DMS153 treated with DMSO at 0.1 percent for 48 hours (cell line): ENCODE measurements around the gene PKNOX1.
"Not testable (repeated sequence)": the region's sequence is repeated elsewhere in the genome, so short reads cannot be mapped to it uniquely, and the experiment has no call there.

Source experiments
- DNase-seq: peaks from one replicate; lab custom pipeline; 2025; ENCODE audit not compliant: unreplicated experiment; lab: John Stamatoyannopoulos, UW

The PKNOX1 gene

DNA sequence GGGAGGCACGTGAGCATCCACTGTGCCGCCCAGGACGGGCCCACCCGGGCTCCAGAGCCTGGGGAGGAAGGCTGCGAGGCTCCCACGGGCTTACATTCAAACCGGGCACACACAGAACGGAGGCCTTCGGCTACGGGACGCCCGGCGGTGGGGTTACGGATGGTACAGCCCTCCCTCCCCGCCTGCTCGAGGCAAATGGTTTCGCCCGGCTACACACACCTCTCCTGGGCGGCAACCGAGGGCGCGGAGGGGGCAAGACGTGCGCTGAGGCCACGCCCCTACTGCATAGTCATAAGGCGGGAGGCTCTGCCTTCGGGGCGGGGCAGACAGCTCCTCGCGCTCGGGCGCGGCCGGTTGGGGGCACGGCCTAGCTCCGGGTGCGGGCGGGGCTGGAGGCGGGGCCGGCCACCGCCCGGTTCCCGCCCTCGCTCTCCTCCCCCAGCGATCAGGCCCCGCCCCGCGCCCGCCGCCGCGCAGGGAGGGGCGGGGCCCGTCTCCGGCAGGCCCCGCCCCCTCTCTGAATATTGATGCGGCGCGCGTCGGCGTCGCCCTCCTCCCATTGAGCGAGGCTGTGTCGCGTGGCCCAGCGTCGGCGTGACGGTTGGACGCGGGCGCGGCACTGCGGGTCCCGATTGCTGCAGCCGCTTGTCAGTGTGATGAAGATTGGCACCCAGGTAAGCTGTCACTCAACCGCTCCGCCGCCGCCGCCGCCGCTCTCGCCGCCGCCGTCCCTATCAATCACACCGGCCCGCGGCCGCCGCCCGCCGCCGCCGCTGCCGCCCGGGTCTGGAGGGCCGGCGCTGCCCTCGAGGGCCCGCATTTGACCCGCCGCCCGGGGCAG lies at the start of gene PKNOX1:
Gene PKNOX1, plus strand, starts transcription at position 572 of the 841 bp plus-strand sequence. CDS start 29,820 bp downstream, outside the sequence.
- peak; percentile 98 for DNase-seq

GRCh38 chr21:42925114-42925926 lies 49.0 kb upstream of the PKNOX1 start, which contains the start of gene ERVH48-1:
Gene ERVH48-1, minus strand, starts transcription at chr21:42925630. Its CDS starts 6,624 bp downstream, at chr21:42919006.
- DNase-seq: no peak

DNA sequence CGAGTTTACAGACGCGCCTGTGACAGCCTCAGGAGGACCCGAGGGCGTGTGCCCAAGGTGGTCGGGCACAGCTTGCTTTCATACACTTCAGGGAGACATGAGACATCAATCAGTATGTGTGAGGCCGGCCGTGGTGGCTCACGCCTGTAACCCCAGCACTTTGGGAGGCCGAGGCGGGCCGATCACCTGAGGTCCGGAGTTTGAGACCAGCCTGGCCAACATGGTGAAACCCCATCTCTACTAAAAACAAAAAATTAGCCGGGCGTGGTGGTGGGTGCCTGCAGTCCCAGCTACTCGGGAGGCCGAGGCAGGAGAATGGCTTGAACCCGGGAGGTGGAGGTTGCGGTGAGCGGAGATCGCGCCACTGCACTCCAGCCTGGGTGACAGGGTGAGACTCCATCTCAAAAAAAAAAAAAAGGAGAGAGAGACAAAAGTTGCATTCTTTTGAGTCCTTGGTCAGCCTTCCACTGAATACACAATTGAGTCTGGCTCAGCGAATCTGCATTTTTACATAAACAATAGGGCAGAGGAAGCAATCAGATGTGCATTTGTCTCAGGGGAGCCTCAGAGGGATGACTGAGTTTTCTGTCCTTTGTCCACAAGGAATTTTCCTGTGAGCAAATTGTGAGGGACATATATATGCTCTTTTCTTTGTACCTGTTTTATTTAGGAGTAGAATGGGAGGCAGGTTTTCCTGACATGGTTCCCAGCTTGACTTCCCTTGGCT lies 46.7 kb upstream of the PKNOX1 start:
- not testable (repeated sequence) for DNase-seq

DNA sequence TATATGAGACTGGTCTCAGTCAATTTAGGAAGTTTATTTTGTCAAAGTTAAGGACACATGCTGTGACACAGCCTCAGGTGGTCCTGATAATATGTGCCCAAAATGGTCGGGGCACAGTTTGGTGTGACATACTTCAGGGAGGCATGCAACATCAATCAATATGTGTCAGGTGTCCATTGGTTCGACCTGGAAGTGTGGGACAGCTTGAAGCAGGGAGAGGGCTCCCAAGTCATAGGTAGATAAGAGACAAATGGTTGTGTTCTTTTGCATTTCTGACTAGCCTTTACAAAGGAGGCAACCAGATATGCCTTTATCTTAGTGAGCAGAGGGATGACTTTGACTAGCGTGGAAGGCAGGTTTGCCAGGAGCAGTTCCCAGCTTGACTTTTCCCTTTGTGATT lies 44.4 kb upstream of the PKNOX1 start:
- DNase-seq: no peak

- DNase-seq: no peak
Observed at GRCh38 chr21:42931560-42932235, 42.7 kb upstream of the PKNOX1 start.

DNA sequence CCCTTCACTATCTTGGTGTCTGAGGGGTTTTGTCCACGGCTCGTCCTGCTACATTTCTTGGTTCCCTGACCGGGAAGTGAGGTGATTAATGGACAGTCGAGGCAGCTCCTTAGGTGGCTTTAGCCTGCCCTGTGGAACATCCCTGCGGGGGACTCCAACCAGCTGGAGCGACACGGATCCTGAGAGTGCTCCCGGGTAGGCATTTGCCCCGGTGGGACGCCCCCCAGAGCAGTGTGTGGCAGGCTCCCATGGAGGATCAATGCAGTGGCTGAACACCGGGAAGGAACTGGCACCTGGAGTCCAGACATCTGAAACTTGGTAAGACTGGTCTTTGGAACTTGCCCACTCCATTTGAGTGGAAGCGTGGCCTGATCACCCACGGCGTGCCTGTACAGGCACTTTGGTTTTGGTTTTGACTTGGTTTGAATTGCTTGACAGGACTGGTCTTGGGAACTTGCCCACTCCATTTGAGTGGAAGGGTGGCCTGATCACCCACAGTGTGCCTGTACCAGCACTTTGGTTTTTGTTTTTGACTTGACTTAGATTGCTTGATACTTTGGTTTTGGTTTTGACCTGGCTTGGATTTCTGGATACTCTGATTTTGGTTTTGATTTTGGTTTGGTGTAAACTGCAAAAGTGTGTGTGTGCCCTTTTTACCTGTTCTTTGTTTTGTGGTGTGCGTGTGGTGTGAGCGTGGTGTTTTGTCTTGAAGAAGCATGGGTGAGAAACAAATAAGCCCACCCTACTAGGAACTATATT lies 41.8 kb upstream of the PKNOX1 start:
- not testable (repeated sequence) for DNase-seq

DNA sequence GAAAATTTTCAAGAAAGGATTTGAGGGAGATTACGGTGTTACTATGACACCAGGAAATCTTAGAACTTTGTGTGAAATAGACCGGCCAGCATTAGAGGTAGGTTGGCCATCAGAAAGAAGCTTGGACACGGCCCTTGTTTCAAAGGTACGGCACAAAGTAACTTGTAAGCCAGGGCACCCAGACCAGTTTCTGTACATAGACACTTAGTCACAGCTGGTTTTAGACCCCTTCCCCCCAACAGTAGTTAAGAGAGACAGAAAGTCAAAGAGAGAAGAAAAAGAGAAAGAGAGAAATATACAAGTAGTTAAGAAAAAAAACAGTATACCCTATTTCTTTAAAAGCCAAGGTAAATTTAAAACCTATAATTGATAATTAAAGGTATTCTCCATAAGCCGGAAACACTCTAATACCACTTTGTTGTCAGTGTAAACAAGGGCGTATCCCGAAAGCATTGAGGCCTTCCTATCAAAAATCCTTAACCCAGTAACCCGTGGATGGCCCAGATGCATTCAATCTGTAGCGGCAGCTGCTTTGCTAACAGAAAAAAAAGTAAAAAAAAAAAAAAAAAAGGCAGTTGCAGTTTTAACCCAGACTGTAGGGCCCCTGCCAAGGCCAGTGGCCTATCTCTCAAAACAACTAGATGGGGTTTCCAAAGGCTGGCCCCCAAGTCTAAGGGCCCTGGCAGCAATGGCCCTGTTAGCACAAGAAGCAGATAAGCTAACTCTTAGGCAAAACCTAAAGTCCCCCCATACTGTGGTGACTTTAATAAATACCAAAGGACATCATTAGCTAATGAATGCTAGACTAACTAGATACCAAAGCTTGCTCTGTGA lies 41.0 kb upstream of the PKNOX1 start:
- peak; percentile 35 for DNase-seq

DNA sequence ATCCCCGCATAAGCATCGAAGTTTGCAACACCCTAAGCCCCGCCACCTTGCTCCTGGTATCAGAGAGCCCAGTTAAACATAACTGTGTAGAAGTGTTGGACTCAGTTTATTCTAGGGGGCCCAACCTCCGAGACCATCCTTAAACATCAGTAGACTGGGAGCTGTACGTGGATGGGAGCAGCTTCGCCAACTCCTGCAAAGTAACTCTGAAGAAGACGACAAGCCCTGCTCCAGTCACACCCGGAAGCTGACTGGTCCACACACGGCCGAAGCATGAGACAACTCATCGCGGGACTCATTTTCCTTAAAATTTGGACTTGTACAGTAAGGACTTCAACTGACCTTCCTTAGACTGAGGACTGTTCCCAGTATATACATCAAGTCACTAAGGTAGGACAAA lies 40.4 kb upstream of the PKNOX1 start:
- DNase-seq: not testable (repeated sequence)

DNA sequence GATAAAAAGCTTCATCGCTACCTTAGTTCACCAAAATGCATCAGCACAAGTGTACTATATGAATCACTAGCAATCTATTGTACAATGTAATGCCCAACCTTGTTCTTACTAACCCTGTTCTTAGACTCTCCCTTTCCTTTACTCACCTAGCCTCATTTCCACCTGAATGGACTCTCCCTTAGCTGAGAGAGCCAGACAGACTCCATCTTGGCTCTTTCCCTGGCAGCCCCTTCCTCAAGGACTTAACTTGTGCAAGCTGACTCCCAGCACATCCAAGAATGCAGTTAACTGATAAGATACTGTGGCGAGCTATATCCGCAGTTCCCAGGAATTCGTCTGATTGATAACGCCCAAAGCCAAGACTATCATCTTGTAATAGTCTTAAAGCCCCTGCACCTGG lies 38.0 kb upstream of the PKNOX1 start:
- DNase-seq: not testable (repeated sequence)

DNA sequence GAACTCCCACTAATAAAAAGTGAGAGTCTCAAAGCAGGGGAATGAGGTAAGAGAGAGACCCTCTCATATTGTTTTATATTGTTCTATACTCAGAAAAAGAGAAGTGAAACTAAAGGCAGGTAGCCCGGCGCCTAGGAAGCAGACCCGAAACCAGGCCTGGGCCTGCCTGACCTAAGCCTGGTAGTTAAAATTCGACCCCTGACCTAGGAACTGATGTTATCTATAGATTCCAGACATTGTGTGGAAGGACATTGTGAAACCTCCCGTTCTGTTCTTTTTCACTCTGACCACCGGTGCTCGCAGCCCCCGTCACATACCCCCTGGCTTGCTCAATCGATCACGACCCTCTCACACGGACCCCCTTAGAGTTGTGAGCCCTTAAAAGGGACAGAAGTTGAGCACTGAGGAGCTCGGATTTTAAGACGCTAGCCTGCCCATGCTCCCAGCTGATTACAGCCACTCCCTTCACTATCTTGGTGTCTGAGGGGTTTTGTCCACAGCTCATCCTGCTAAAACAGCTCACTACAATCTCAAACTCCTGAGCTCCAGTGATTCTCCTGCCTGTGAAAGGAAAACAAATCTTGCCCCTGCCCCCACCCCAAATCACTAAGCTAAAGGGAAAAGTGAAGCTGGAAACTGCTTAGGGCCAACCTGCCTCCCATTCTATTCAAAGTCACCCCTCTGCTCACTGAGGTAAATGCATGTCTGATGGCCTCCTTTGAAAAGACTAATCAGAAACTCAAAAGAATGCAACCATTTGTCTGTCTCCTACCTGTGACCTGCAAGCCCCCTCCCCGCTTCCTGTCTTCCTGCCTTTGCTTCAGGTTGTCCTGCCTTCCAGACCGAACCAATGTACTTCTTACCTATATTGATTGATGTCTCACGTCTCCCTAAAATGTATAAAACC lies 37.1 kb upstream of the PKNOX1 start:
- not testable (repeated sequence) for DNase-seq

DNA sequence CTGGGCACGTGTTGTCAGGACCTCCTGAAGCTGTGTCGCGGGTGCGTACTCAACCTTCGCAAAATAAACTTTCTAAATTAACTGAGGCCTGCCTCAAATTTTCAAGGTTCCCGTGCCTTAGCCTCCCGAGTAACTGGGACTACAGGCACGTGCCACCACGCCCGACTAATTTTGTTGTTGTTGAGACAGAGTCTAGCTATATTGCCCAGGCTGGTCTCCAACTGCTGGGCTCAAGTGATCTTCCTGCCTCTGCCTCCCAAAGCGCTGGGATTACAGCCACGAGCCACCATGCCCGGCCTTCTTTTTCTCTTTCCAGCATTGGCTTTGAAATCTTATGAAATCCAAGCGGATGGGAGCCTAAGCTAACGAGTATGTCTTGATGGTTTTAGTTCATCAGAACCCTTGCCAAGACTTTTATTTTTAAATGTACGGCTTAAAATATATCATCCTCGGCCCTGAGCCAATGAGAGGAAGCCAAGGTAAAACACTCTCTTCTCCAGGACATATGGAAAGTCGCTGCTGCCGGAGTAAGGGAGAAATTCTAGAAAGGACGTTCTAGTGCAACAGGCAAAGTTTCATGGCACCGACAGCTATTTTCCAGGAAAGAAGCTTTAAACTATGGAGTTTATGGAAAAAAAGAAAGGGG lies 36.3 kb upstream of the PKNOX1 start:
- DNase-seq: no peak

GRCh38 chr21:42938606-42938995 lies 35.8 kb upstream of the PKNOX1 start:
- not testable (repeated sequence) for DNase-seq

DNA sequence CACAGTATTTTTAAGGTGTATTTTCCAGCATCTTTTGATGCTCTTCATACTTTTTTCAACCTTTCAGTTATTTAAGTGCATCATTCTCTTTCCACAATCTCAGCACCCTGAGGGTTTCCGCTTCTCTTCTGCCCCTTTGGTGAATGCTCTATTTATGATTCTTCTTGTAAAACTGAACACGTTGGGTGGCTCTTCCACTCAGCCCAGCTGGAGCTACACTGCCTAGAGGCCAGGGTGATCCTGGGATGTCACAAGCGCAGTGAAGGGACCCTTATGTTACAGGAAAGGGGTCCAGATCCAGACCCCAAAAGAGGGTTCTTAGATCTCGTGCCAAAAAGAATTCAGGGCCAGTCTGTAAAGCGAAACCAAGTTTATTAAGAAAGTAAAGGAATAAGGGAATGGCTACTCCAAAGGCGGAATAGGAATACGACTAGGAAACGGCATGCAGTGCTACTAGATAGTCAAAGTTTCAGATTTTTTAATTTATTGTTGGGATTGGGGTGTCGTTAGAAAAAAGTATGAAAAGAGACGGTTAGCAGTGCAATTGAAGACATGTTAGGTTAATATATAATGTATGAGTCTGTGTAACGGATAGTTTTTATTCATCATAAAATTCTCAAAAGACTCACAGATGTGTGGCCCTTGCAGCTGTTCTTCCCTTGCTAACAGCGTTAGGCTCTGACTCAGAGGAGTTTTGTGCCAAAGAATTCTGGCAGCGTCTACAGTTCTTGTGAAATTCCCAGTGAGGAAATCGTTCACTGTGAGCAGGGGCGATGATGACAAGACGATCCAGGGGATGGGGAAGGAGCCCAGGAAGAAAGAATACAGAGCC lies 34.6 kb upstream of the PKNOX1 start:
- DNase-seq: no peak

DNA sequence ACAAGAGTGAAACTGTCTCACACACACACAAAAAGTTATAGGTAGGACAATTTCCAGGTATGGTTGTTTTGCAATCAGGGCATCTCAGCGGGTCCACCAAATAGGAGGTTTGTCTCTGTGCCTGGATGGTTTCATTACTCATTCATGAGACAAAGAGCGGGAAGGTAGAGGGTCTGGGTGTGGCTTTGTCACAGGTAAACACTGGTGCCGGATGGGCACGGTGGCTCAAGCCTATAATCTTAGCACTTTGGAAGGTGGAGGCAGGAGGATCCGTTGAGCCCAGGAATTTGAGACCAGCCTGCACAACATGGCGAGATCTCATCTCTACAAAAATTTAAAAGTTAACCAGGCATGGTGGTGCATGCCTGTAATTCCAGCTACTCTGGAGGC lies 32.7 kb upstream of the PKNOX1 start:
- no peak for DNase-seq

DNA sequence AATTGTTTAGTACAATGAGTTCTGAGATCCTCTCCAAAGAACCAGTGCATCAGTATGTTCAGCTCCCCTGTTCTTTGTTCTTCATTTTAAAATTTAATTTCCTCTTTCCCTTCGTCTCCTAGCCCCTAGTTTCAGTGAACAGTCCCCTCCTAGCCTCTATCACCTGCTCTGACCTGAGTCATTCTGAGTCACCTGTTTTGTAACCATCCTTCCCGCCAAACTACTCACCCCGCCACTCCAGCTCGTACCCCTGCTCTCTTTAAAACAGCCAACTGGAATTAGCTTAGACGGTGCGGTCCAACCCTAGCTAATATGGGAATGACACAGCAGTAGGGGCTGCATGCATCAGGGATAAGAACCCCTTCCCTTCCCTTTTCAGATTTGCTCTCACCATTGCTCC lies 32.1 kb upstream of the PKNOX1 start:
- no peak for DNase-seq

DNA sequence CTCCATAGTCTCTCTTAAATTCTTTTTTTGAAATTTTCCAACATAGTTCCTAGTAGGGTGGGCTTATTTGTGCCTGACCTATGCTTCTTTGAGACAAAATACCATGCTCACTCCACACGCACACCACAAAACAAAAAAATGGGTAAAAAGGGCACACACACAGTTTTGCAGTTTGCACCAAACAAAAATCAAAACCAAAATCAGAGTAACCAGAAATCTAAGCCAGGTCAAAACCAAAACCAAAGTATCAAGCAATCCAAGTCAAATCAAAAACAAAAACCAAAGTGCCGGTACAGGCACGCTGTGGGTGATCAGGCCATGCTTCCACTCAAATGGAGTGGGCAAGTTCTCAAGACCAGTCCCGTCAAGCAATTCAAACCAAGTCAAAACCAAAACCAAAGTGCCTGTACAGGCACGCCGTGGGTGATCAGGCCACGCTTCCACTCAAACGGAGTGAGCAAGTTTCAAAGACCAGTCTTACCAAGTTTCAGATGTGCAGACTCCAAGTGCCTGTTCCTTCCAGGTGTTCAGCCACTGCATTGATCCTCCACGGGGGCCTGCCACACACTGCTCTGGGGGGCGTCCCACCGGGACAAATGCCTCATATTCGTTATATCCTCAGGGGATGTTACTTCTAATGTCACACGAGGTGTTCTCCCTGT lies 25.1 kb upstream of the PKNOX1 start:
- not testable (repeated sequence) for DNase-seq
